Measurements from ENCODE around the gene KLHL34. TPM values are rescaled to one million over a fixed set of nuclear protein-coding genes. Genes with fewer than 3 reads are reported as not detected.

The KLHL34 gene
- total and polyA plus RNA-seq, 2 of the 13 experiments (the other 11 are each of a cell fraction or from before 2014, with no cell fraction given), result not detected

DNA sequence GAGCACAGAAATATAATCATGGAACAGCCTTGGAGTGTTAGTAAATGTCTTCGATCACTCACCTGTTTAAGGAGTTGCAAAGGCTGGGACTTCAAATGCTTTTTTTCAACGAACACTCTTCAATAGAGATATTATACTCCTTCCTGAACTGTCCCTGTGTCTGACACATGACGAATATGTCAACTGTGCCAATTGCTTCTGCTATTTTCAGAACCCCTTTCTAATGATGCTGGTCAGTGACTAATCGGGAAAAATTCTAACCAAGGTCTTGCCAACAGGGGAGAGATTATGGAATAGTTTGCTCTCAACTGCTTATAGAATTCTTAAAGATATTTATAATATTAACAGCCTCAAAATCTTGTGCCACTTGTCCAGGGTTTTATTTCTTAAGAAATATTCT is 8.5 kb upstream of the KLHL34 start (continued):
- TF ChIP-seq STAT6 (CRISPR knock-in tag; IDR thresholded peaks at IDR 0.05; ENCODE audit: borderline replicate concordance) (no peak), ZNF280D (CRISPR knock-in tag; IDR thresholded peaks at IDR 0.05) (no peak), ZNF564 (CRISPR knock-in tag; IDR thresholded peaks at IDR 0.05) (no peak)
- TF ChIP-seq, protein P1, sequence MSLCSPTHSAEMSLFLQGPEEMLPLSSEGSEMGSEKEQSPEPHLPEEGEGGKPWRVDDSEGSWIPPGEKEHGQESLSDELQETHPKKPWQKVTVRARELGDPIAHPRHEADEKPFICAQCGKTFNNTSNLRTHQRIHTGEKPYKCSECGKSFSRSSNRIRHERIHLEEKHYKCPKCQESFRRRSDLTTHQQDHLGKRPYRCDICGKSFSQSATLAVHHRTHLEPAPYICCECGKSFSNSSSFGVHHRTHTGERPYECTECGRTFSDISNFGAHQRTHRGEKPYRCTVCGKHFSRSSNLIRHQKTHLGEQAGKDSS (CRISPR knock-in tag; IDR thresholded peaks at IDR 0.05; ENCODE audit: borderline replicate concordance, low read depth), result no peak

DNA sequence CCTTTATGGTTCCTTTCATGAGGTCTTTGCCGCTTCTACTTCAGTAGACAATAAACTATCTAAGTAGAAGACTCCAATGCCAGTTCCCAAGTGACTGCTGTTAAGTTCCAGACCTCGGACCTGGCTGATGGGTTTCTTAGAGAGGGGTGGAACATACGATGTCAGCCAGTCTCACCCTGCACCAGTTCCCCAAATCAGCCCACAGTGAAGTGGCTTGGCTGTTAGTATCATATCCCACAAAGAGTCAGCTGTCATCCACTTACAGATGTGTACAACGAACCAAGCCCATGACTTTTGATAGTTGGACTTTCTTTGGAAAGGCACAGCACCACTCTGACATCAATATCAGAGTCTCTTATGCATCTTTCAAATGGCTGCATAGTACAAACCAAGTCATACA is 8.1 kb upstream of the KLHL34 start:
- Histone ChIP-seq H3K4me3 (replicated peaks in 1 of 3; ENCODE audit: insufficient read depth in 1 of 3, low read depth in 2 of 3, low read length in 3 of 3) (no peak overlapping the region), H3K4me1 (ENCODE audit: insufficient read depth, low read length) (no peaks in the 10 kb centered on the region), H3K4me2 (ENCODE audit: low read depth, low read length) (no peak overlapping the region), H3K9ac (ENCODE audit: insufficient read depth, low read depth, low read length) (no peak overlapping the region), H2AFZ (ENCODE audit: low read length) (no peak overlapping the region), H3K27ac (ENCODE audit: extremely low read length, insufficient read depth, low read length) (no peak overlapping the region), H4K20me1 (ENCODE audit: insufficient read depth, low read length) (no peaks in the 10 kb centered on the region), H3K9me3 (ENCODE audit: low read length) (no peaks in the 10 kb centered on the region), H3K27me3 (ENCODE audit: control insufficient read depth in 1 of 2, insufficient read depth in 2 of 2, low read length in 2 of 2) (no peaks in the 10 kb centered on the region), H3K36me3 (replicated peaks in 1 of 2; ENCODE audit: control insufficient read depth in 1 of 2, insufficient read depth in 2 of 2, low read length in 2 of 2) (no peaks in the 10 kb centered on the region), H3K79me2 (ENCODE audit: insufficient read depth, low read length) (no peaks in the 10 kb centered on the region)
- WGBS (ENCODE audit: low lambda C conversion rate), result 7% methylated on average over 3 of the region's 4 CpGs
- in situ Hi-C loops (cut with HindIII; ENCODE audit: extremely low pct_ligation_motif_present, low pct_unique_long_range_greater_than_20kb), result no loop called here
- no peak for TF ChIP-seq CENPT (CRISPR knock-in tag; IDR thresholded peaks at IDR 0.05; ENCODE audit: low read depth)
- TF ChIP-seq ZNF234 (CRISPR knock-in tag; conservative IDR thresholded peaks at IDR 0.05), result no peak
- no peak for TF ChIP-seq ZNF30 (CRISPR knock-in tag; IDR thresholded peaks at IDR 0.05)
- TF ChIP-seq, protein P2, sequence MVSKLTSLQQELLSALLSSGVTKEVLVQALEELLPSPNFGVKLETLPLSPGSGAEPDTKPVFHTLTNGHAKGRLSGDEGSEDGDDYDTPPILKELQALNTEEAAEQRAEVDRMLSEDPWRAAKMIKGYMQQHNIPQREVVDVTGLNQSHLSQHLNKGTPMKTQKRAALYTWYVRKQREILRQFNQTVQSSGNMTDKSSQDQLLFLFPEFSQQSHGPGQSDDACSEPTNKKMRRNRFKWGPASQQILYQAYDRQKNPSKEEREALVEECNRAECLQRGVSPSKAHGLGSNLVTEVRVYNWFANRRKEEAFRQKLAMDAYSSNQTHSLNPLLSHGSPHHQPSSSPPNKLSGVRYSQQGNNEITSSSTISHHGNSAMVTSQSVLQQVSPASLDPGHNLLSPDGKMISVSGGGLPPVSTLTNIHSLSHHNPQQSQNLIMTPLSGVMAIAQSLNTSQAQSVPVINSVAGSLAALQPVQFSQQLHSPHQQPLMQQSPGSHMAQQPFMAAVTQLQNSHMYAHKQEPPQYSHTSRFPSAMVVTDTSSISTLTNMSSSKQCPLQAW (CRISPR knock-in tag; IDR thresholded peaks at IDR 0.05), result no peak
- no peak for TF ChIP-seq NR1H2 (CRISPR knock-in tag; IDR thresholded peaks at IDR 0.05; ENCODE audit: borderline replicate concordance, low read depth)
- no peak for TF ChIP-seq ZNF282 (IDR thresholded peaks at IDR 0.05; ENCODE audit: partially characterized antibody)
- TF ChIP-seq ZNF430 (CRISPR knock-in tag; IDR thresholded peaks at IDR 0.05), result no peak
- no peak for TF ChIP-seq PHB2 (IDR thresholded peaks at IDR 0.05; ENCODE audit: partially characterized antibody)
- TF ChIP-seq ZNF224 (CRISPR knock-in tag; IDR thresholded peaks at IDR 0.05), result no peak
- FAIRE-seq, result no peak
- no peak for DNase-seq (ENCODE audit: low spot score)
- no TSS peak for BruUV-seq (replicated peaks)
- no peak for ATAC-seq
- POLR2A ChIA-PET, result no interaction called here
- intact Hi-C loops (cut with micrococcal nuclease; ENCODE audit: unreplicated experiment), result no loop called here
- CTCF ChIA-PET (ENCODE audit: low intra/inter-chr PET ratio, low total read pairs), result no interaction called here

Measured in HepG2 (cell line).